Panc1 (cell line): ENCODE results near the gene MGAT5. TPM values are rescaled to one million over a fixed set of nuclear protein-coding genes. Genes with fewer than 3 reads are reported as not detected.

Experiments used
- ATAC-seq: fragments of 200-7000 bp; cut with Tn5 transposase; 2 replicates; pipeline ENCODE4 v1.9.1; 2020; ENCODE audit warnings: mild to moderate bottlenecking, moderate library complexity
- BruUV-seq: library from RNA; stranded (reverse); fragments of 400-500 nt; replicated peaks from 2 replicates; lab custom pipeline; 2021; lab: Mats Ljungman, UMichigan
- CTCF ChIA-PET: fragments of 300-600 bp; sonication (Branson Sonifier 250); formaldehyde crosslinking; loops from one replicate; lab custom pipeline; 2022; ENCODE audit warnings: antibody characterized with exemption; lab: Charles Lee
- POLR2A ChIA-PET: fragments of 300-600 bp; sonication (Branson Sonifier 250); formaldehyde crosslinking; loops from one replicate; lab custom pipeline; 2022; ENCODE audit warnings: antibody characterized with exemption; lab: Charles Lee
- DNase-seq: peaks from one replicate; pipeline ENCODE4 v3.0.0-alpha.2; 2010; ENCODE audit warnings: low read depth, low spot score
- H3K27ac ChIP-seq: 2 replicates; pipeline ENCODE4 v1.5.1; 2011; ENCODE audit warnings: mild to moderate bottlenecking, low read length, inconsistent platforms
- H3K27me3 ChIP-seq: fragments of 200-500 bp; sonication (Bioruptor generic); 2 replicates; pipeline ENCODE4 v1.6.0; 2014; ENCODE audit warnings: low read length, inconsistent platforms; ENCODE audit not compliant: control insufficient read depth, insufficient read depth
- H3K36me3 ChIP-seq: fragments of 200-500 bp; sonication (Bioruptor generic); 2 replicates; pipeline ENCODE4 v1.5.1; 2014; ENCODE audit warnings: inconsistent platforms, mild to moderate bottlenecking, low read length, moderate library complexity; ENCODE audit not compliant: control insufficient read depth, insufficient read depth
- H3K4me1 ChIP-seq: 2 replicates; pipeline ENCODE4 v1.5.1; 2011; ENCODE audit warnings: inconsistent platforms, mild to moderate bottlenecking, low read length, moderate library complexity; ENCODE audit not compliant: control insufficient read depth, insufficient read depth
- H3K4me3 ChIP-seq, 2 experiments: 2 replicates each; pipeline ENCODE4 v1.5.1; 2011 to 2012; ENCODE audit warnings: low read depth in 2 of 2, low read length in 2 of 2, mild to moderate bottlenecking in 2 of 2, inconsistent platforms in 1 of 2, moderate library complexity in 1 of 2
- H3K9me3 ChIP-seq: fragments of 200-500 bp; sonication (Bioruptor generic); 2 replicates; pipeline ENCODE4 v1.5.1; 2014; ENCODE audit warnings: low read depth, mild to moderate bottlenecking, inconsistent platforms, low read length, moderate library complexity; ENCODE audit not compliant: control insufficient read depth, insufficient read depth
- CTCF ChIP-seq: fragments of 450-650 bp; IDR thresholded peaks from 2 replicates; pipeline ENCODE4 v1.5.1; 2017; ENCODE audit warnings: mild to moderate bottlenecking
- POLR2AphosphoS5 ChIP-seq: IDR thresholded peaks from 2 replicates; pipeline ENCODE4 v1.6.1; 2012; ENCODE audit warnings: mild to moderate bottlenecking, low read depth, low read length, moderate library complexity
- REST ChIP-seq, 2 experiments: IDR thresholded peaks; 2 replicates each; pipeline ENCODE4 v1.6.1; 2011 to 2012; ENCODE audit warnings: low read depth in 2 of 2, control low read depth in 1 of 2, low read length in 1 of 2, mild to moderate bottlenecking in 1 of 2, moderate library complexity in 1 of 2; ENCODE audit not compliant: insufficient read depth in 1 of 2
- SIN3A ChIP-seq: IDR thresholded peaks from 2 replicates; pipeline ENCODE4 v1.6.1; 2012; ENCODE audit warnings: low read depth, mild to moderate bottlenecking, low read length, moderate library complexity, borderline replicate concordance; ENCODE audit not compliant: insufficient read depth
- TCF7L2 ChIP-seq: IDR thresholded peaks from 2 replicates; pipeline ENCODE4 v1.6.1; 2011; ENCODE audit warnings: mild to moderate bottlenecking, low read depth, low read length, inconsistent platforms
- in situ Hi-C: cut with HindIII; loops from 2 replicates; pipeline ENCODE4 v1.10.0; 2016; ENCODE audit warnings: low sequenced_read_pairs, low pct_unique_long_range_greater_than_20kb
- intact Hi-C: fragments of 100-400 bp; cut with micrococcal nuclease; formaldehyde crosslinking; loops from one replicate; pipeline ENCODE4 v1.10.0; 2022; ENCODE audit not compliant: unreplicated experiment
- total RNA-seq: library from RNA; stranded (reverse); gene quantifications from one replicate; pipeline ENCODE4 v1.2.1, GENCODE V29; 2021; ENCODE audit not compliant: unreplicated experiment

Gene MGAT5
- total RNA-seq, 1 experiment from 2014 or later = 22.1 TPM

DNA sequence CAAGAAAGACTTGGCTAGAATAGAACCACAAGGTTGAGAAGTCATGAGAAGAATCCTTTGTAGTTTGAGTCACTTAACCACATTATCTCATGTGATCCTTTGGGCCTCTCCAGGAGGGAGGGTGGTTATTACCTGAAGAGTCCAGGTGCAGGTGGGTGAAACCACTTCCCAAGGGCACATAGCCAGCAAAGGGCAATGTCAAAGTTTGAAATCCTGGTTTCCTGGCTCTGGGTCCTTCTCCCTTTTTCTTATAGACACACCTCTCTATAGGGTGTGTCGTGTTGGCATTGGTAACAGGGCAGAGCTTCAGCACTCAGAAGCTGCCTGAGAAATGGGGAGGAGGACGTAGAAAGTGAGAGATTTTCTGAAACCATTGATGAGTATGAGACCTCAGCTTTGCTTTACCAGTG, 137.9 kb downstream of the MGAT5 start:
- Histone ChIP-seq H3K27me3 (no peaks in the 10 kb centered on the region), H3K27ac (no peak overlapping the region), H3K36me3 (no peaks in the 10 kb centered on the region), H3K4me1 (no peaks in the 10 kb centered on the region), H3K9me3 (no peaks in the 10 kb centered on the region), H3K4me3 (no peak overlapping the region)
- DNase-seq (no peak), ATAC-seq (no peak)
- ChIA-PET POLR2A (no interaction called here), CTCF (no interaction called here)
- BruUV-seq = no TSS peak
- intact Hi-C loops (no loop called here), in situ Hi-C loops (no loop called here)
- TF ChIP-seq REST (IDR thresholded peaks at IDR 0.05; ENCODE audit: insufficient read depth in 1 of 2, low read depth in 2 of 2, low read length in 1 of 2) (no peak), POLR2AphosphoS5 (no peak), CTCF (no peak), SIN3A (no peak), TCF7L2 (no peak)

DNA sequence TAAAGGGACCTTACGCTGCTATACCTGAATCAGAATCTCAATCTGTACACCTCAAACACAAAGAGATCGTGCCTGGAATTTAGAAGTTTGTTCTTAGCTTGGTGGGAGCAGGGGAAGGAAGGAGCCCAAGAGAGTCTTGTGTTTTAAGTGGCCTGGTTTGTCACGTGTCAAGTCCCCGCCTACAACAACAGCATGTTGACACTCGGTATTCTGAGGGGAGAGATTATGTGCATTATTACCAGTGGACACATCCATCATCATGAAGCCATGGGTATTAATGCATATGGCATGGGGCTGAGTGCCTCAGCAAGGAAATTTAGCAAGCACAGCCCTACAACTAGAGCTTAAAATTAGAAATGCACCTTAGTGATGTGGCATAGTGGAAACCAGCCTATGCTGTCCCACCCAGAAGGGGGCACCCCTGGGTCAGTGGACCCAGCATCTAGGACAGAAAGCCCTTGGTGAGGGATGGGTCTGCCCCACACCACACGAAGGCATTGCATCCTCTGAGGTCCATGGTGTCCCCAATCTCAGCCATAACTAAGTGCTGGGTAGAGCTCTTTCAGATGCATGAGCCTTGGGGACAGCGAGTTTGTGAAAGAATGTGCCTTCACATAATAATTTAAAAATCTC, 138.7 kb downstream of the MGAT5 start:
- DNase-seq = no peak
- H3K9me3 ChIP-seq = no peaks in the 10 kb centered on the region
- no TSS peak for BruUV-seq
- TF ChIP-seq POLR2AphosphoS5 = no peak
- no peak for TF ChIP-seq TCF7L2
- no peak overlapping the region for H3K4me3 ChIP-seq
- intact Hi-C loops (no loop called here), in situ Hi-C loops (no loop called here)
- no peaks in the 10 kb centered on the region for H3K27me3 ChIP-seq
- CTCF ChIA-PET = no interaction called here
- no peaks in the 10 kb centered on the region for H3K4me1 ChIP-seq
- POLR2A ChIA-PET = no interaction called here
- H3K27ac ChIP-seq = no peak overlapping the region
- H3K36me3 ChIP-seq = no peaks in the 10 kb centered on the region
- ATAC-seq = no peak

DNA sequence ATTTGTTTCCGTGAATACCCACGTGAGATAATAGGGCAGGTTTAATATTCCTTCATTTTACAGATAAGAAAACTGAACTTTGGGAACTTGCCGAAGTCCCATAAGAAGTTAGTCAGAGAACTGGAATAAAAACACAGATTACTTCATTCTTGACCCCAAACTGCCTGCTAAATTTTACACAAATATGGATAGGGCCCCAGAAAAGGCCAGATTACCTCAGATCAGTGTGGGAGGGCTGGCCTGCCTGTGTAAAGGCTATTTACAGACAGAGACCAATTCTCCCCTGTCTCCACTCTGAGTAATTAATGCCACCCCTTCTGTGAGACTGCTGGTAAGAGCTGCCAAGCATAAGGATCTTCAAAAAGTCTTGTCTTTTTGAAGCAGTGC, 139.2 kb downstream of the MGAT5 start:
- ChIA-PET CTCF (no interaction called here), POLR2A (no interaction called here)
- in situ Hi-C loops = no loop called here

More for the DNA sequence above, 139.2 kb downstream of the MGAT5 start:
- no peaks in the 10 kb centered on the region for H3K4me1 ChIP-seq
- BruUV-seq = no TSS peak
- no peaks in the 10 kb centered on the region for H3K36me3 ChIP-seq
- DNase-seq (no peak), ATAC-seq (no peak)
- H3K27ac ChIP-seq = no peak overlapping the region
- no peak for TF ChIP-seq SIN3A
- no peak for TF ChIP-seq REST (IDR thresholded peaks at IDR 0.05; ENCODE audit: insufficient read depth in 1 of 2, low read depth in 2 of 2, low read length in 1 of 2)
- TF ChIP-seq CTCF = no peak
- no peak for TF ChIP-seq TCF7L2
- no peak for TF ChIP-seq POLR2AphosphoS5
- H3K4me3 ChIP-seq = no peak overlapping the region
- H3K27me3 ChIP-seq = no peaks in the 10 kb centered on the region
- intact Hi-C loops = no loop called here
- H3K9me3 ChIP-seq = no peaks in the 10 kb centered on the region
